K562 (cell line): ENCODE results near the gene RREB1. TPM values are rescaled to one million over a fixed set of nuclear protein-coding genes. Genes with fewer than 3 reads are reported as not detected.

Source experiments
- MIER1 ChIP-seq: fragments of 450-650 bp; IDR thresholded peaks from 2 replicates; pipeline ENCODE4 v1.6.1; 2016; ENCODE audit warnings: antibody characterized with exemption, mild to moderate bottlenecking, low read depth
- NR4A1 ChIP-seq, 2 experiments: fragments of 250-450 bp in 1 of 2; fragments of 450-650 bp in 1 of 2; sonication (Bioruptor Pico) in 1 of 2; IDR thresholded peaks; 2 replicates each; pipeline versions ENCODE4 v1.4.0 to v1.6.1; 2016 to 2020; ENCODE audit warnings: mild to moderate bottlenecking in 2 of 2, missing compliant biosample characterization in 1 of 2, missing genetic modification characterization in 1 of 2, moderate library complexity in 1 of 2
- PPARD ChIP-seq: fragments of 250-450 bp; sonication (Bioruptor Pico); IDR thresholded peaks from 2 replicates; pipeline ENCODE4 v1.8.0; 2022; ENCODE audit warnings: inconsistent platforms, mild to moderate bottlenecking, moderate library complexity
- PTRF ChIP-seq: fragments of 450-650 bp; IDR thresholded peaks from 2 replicates; pipeline ENCODE4 v1.6.1; 2016; ENCODE audit warnings: mild to moderate bottlenecking, missing genetic modification characterization, missing compliant biosample characterization
- PTTG1 ChIP-seq: fragments of 450-650 bp; IDR thresholded peaks from 2 replicates; pipeline ENCODE4 v1.6.1; 2016; ENCODE audit warnings: low read depth, mild to moderate bottlenecking, missing genetic modification characterization, missing compliant biosample characterization
- RBM17 ChIP-seq: fragments of 200-400 bp; formaldehyde crosslinking; IDR thresholded peaks from 2 replicates; pipeline ENCODE4 v1.6.1; 2017; ENCODE audit warnings: low read depth, mild to moderate bottlenecking, low read length, borderline replicate concordance
- SIN3B ChIP-seq: fragments of 450-650 bp; IDR thresholded peaks from 2 replicates; pipeline ENCODE4 v1.6.1; 2017; ENCODE audit warnings: low read depth, mild to moderate bottlenecking, moderate library complexity
- SLC30A9 ChIP-seq: fragments of 250-450 bp; sonication (Bioruptor Pico); IDR thresholded peaks from 2 replicates; pipeline ENCODE4 v1.8.0; 2022; ENCODE audit warnings: mild to moderate bottlenecking, moderate library complexity
- TCF7 ChIP-seq: sonication (generic); IDR thresholded peaks from 2 replicates; pipeline ENCODE4 v1.6.1; 2016; ENCODE audit warnings: antibody characterized with exemption, borderline replicate concordance
- ZKSCAN1 ChIP-seq: fragments of 150-350 bp; IDR thresholded peaks from 2 replicates; pipeline ENCODE4 v1.6.1; 2016; ENCODE audit warnings: low read depth, low read length
- polyA plus RNA-seq, 8 experiments: library from polyadenylated mRNA; depleted of rRNA in 4 of 8; stranded (reverse) in 5 of 8; unstranded in 3 of 8; fragments of >200 nt; fragmentation: Nextera tagmentation in 2 of 8; fragmentation: Illumina TruSeq in 1 of 8; extraction: Ambion mirVana in 2 of 8; extraction: Trizol in 1 of 8; gene quantifications; 2 replicates each; pipeline versions ENCODE4 v1.2.1 to v1.2.3, GENCODE V29; 2011 to 2014; ENCODE audit warnings: inconsistent platforms in 1 of 8, missing spikeins in 1 of 8
- total RNA-seq, 7 experiments: library from RNA; depleted of rRNA in 6 of 7; stranded (reverse); fragments of >200 nt in 6 of 7; fragmentation: Illumina TruSeq in 2 of 7; extraction: Trizol in 2 of 7; gene quantifications; 2 replicates each; pipeline versions ENCODE4 v1.2.1 to v1.2.3, GENCODE V29; 2011 to 2021; ENCODE audit warnings: low replicate concordance in 1 of 7
- TF ChIP-seq, protein P1 (sequence below), 2 experiments: fragments of 450-650 bp in 1 of 2; sonication (generic) in 1 of 2; formaldehyde crosslinking in 1 of 2; IDR thresholded peaks in 1 of 2; conservative IDR thresholded peaks in 1 of 2; 2 replicates each; pipeline versions ENCODE4 v1.6.1 to v1.8.1; 2016 to 2023; ENCODE audit warnings: mild to moderate bottlenecking in 2 of 2, moderate library complexity in 2 of 2, inconsistent platforms in 1 of 2, missing genetic modification reagents in 1 of 2
- TF ChIP-seq, protein P2 (sequence below): fragments of 250-450 bp; sonication (Bioruptor Pico); IDR thresholded peaks from 2 replicates; pipeline ENCODE4 v1.5.0; 2021
- TF ChIP-seq, protein P3 (sequence below): fragments of 450-650 bp; IDR thresholded peaks from 2 replicates; pipeline ENCODE4 v1.7.0; 2016; ENCODE audit warnings: borderline replicate concordance
- TF ChIP-seq, protein P4 (sequence below): fragments of 250-450 bp; sonication (Bioruptor Pico); IDR thresholded peaks from 2 replicates; pipeline ENCODE4 v1.5.0; 2021; ENCODE audit warnings: mild to moderate bottlenecking, borderline replicate concordance
- TF ChIP-seq, protein P5 (sequence below): fragments of 250-450 bp; sonication (Bioruptor Pico); IDR thresholded peaks from 2 replicates; pipeline ENCODE4 v1.9.0; 2021; ENCODE audit warnings: mild to moderate bottlenecking
- TF ChIP-seq, protein P6 (sequence below), 2 experiments: fragments of 450-650 bp; conservative IDR thresholded peaks; 2 replicates each; pipeline ENCODE4 v1.6.1; 2017; ENCODE audit warnings: mild to moderate bottlenecking in 2 of 2, moderate library complexity in 2 of 2

The RREB1 gene
- total and polyA plus RNA-seq, 9 of the 15 experiments (the other 6 are each of a cell fraction or from before 2014, with no cell fraction given), result 3.3 to 64.2 (median 19.3) TPM

DNA sequence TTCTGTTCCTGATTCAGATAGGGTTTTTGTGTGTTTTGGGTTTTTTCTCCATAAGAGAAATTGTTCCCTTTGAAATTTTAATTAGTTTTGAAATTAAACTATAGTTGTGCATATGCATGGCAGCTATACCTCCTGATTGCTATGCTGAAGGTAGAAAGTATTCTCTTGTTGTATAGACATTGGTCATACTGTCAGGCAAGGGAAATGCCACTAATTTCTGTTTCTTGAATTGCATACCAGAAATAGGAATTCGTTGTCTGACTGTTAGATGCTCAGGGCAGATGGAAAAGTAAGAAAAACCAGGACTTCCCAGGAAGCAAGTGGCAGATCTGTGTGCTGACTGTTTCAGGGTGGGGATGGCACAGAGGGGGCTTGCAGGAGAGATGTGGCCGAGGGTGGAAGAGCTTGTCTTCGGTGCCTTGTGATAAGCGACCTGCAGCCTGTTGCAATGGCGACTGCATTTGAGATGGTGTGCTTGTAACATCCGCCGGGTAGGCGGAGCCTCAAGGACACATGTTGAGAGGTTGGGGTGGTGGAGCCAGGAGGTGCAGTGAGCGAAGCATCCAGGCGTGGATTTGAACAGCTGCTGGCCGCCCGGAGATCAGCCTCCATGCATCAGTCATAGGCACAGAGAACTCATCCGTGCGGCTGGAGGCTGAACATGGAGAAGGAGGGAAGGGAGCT is 42.8 kb downstream of the RREB1 start (continued):
- TF ChIP-seq, protein P1, sequence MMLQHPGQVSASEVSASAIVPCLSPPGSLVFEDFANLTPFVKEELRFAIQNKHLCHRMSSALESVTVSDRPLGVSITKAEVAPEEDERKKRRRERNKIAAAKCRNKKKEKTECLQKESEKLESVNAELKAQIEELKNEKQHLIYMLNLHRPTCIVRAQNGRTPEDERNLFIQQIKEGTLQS (IDR thresholded peaks at IDR 0.05), result no peak
- TF ChIP-seq, protein P1 (CRISPR knock-in tag; conservative IDR thresholded peaks at IDR 0.05), result no peak
- TF ChIP-seq SIN3B (no peak), NR4A1 (CRISPR knock-in tag; IDR thresholded peaks at IDR 0.05) (0 out of 2 replicates have a peak, but pooled peaks have one; percentile 65), NR4A1 (tag; IDR thresholded peaks at IDR 0.05) (no peak), PTTG1 (tag) (no peak), PTRF (no peak), MIER1 (no peak), SLC30A9 (CRISPR knock-in tag) (no peak), TCF7 (no peak), ZKSCAN1 (peak; percentile 70; the same call in 1 of the 2 replicates), PPARD (CRISPR knock-in tag) (no peak), RBM17 (no peak)
- TF ChIP-seq, protein P2, sequence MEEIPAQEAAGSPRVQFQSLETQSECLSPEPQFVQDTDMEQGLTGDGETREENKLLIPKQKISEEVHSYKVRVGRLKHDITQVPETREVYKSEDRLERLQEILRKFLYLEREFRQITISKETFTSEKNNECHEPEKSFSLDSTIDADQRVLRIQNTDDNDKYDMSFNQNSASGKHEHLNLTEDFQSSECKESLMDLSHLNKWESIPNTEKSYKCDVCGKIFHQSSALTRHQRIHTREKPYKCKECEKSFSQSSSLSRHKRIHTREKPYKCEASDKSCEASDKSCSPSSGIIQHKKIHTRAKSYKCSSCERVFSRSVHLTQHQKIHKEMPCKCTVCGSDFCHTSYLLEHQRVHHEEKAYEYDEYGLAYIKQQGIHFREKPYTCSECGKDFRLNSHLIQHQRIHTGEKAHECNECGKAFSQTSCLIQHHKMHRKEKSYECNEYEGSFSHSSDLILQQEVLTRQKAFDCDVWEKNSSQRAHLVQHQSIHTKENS (CRISPR knock-in tag), result no peak
- TF ChIP-seq, protein P3, sequence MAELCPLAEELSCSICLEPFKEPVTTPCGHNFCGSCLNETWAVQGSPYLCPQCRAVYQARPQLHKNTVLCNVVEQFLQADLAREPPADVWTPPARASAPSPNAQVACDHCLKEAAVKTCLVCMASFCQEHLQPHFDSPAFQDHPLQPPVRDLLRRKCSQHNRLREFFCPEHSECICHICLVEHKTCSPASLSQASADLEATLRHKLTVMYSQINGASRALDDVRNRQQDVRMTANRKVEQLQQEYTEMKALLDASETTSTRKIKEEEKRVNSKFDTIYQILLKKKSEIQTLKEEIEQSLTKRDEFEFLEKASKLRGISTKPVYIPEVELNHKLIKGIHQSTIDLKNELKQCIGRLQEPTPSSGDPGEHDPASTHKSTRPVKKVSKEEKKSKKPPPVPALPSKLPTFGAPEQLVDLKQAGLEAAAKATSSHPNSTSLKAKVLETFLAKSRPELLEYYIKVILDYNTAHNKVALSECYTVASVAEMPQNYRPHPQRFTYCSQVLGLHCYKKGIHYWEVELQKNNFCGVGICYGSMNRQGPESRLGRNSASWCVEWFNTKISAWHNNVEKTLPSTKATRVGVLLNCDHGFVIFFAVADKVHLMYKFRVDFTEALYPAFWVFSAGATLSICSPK, result no peak
- TF ChIP-seq, protein P4, sequence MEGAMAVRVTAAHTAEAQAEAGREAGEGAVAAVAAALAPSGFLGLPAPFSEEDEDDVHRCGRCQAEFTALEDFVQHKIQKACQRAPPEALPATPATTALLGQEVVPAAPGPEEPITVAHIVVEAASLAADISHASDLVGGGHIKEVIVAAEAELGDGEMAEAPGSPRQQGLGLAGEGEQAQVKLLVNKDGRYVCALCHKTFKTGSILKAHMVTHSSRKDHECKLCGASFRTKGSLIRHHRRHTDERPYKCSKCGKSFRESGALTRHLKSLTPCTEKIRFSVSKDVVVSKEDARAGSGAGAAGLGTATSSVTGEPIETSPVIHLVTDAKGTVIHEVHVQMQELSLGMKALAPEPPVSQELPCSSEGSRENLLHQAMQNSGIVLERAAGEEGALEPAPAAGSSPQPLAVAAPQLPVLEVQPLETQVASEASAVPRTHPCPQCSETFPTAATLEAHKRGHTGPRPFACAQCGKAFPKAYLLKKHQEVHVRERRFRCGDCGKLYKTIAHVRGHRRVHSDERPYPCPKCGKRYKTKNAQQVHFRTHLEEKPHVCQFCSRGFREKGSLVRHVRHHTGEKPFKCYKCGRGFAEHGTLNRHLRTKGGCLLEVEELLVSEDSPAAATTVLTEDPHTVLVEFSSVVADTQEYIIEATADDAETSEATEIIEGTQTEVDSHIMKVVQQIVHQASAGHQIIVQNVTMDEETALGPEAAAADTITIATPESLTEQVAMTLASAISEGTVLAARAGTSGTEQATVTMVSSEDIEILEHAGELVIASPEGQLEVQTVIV (CRISPR knock-in tag), result no peak
- TF ChIP-seq, protein P5, sequence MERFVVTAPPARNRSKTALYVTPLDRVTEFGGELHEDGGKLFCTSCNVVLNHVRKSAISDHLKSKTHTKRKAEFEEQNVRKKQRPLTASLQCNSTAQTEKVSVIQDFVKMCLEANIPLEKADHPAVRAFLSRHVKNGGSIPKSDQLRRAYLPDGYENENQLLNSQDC (CRISPR knock-in tag), result no peak
- TF ChIP-seq, protein P6, sequence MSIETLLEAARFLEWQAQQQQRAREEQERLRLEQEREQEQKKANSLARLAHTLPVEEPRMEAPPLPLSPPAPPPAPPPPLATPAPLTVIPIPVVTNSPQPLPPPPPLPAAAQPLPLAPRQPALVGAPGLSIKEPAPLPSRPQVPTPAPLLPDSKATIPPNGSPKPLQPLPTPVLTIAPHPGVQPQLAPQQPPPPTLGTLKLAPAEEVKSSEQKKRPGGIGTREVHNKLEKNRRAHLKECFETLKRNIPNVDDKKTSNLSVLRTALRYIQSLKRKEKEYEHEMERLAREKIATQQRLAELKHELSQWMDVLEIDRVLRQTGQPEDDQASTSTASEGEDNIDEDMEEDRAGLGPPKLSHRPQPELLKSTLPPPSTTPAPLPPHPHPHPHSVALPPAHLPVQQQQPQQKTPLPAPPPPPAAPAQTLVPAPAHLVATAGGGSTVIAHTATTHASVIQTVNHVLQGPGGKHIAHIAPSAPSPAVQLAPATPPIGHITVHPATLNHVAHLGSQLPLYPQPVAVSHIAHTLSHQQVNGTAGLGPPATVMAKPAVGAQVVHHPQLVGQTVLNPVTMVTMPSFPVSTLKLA (conservative IDR thresholded peaks at IDR 0.05), result peak; percentile 61 to 86; a peak in 3 of 4 replicates
